Measurements from ENCODE around the gene GPBP1.
"Not testable (repeated sequence)": the region's sequence is repeated elsewhere in the genome, so short reads cannot be mapped to it uniquely, and the experiment has no call there.

Gene GPBP1

DNA sequence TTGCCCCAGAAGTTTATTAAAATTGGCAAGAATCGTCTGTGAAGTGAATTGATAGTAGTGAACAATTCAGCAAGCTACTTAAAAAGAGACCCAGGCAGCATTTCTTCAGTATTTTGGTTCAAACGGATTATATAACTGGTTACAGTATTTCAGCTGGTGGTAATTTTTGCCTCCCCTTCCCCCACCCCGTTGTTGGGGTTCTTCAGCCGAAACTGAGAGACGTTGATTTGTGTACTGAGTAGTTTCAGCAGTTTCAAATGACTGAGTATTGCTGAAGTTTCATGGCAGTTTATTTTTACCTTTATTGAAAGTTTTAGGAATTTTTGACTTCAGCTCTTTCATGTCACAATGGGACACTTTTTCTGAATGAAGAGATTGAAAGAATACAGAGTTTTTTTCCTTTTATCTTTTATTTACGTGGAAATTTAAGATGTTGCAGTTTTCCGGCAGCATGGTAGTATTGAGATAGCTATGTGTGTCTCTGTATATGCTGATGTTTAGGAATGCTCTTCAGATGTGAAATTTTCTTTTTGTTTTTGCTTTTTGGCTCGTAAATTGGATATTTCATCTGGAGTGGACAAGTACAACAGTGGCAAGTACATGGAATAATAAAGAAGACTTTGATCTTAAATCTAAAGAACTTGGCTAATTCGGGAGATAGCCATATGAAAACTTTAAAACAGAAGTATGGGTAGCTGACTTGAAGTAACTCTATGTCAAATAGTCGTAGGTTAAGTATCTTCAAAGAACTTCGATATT, 1.9 kb downstream of the GPBP1 start:
- DNase-seq (ENCODE audit: low read depth, low spot score) = no peak
- H3K27ac ChIP-seq = peak overlapping the region; percentile 99

DNA sequence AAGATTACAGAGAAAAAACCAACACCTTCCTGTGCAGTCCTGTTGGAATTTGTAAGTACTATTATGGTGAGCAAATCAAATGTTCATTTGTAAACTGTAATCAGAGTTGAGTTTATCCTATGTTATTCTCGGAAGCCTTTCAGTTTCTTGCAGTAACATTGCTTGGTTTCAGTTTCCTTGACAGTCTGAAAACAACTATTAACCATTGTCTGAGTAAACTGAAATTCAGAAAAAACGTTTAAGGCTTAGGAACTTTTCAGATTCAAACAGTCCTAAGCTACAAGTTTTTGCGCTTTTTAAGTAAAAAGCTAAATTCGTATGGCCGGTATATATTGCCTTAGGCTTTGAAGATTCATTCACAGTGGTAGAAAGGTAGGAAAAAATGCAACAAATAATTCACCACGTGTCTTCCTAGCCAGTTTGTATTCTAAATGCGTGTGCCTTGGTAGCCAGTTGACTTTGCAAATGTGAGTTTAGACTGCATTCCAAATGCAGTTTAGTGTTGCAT, 2.5 kb downstream of the GPBP1 start:
- no peak for DNase-seq (ENCODE audit: low read depth, low spot score)
- H3K27ac ChIP-seq = peak overlapping the region; percentile 99

DNA sequence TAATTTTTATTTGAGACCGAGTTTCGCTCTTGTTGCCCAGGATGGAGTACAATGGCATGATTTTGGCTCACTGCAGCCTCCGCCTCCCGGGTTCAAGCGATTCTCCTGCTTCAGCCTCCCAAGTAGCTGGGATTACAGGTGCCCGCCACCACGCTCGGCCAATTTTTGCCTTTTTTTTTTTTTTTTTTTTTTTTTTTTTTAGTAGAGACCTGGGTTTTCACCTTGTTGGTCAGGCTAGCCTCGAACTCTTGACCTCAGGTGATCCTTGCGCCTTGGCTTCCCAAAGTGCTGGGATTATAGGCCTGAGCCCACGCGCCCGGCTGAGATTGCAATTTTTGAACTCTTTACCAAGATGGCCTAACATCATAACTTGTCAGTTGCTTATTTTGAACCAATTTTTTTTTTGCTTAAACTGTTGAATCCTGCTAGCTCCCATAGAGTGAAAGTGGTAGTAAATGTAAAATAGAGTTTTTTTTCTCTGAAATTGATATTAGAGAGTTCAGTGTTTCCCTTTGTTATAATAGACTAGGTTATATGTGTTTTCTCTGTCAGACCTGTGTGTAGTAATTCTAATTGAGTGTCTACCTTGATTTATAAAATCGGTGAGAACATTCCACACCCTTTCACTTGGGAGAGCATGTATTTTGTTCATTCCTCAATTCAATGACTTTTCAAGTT, 3.8 kb downstream of the GPBP1 start:
- H3K27ac ChIP-seq = no peak overlapping the region
- no peak for DNase-seq (ENCODE audit: low read depth, low spot score)

DNA sequence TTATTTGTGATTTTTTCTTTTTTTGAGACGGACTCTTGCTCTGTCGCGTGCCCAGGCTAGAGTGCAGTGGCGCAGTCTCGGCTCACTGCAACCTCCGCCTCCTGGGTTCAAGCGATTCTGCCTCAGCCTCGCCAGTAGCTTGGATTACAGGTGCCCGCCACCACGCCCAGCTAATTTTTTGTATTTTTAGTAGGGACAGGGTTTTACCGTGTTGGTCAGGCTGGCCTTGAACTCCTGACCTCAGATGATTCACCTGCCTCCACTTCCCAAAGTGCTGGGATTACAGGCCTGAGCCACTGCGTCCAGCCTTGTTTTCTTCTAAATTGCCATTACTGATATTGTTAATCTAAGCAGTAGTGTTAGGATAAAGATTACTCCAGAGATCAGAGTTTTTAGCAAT, 4.4 kb downstream of the GPBP1 start:
- not testable (repeated sequence) for H3K27ac ChIP-seq; DNase-seq (ENCODE audit: low read depth, low spot score)

DNA sequence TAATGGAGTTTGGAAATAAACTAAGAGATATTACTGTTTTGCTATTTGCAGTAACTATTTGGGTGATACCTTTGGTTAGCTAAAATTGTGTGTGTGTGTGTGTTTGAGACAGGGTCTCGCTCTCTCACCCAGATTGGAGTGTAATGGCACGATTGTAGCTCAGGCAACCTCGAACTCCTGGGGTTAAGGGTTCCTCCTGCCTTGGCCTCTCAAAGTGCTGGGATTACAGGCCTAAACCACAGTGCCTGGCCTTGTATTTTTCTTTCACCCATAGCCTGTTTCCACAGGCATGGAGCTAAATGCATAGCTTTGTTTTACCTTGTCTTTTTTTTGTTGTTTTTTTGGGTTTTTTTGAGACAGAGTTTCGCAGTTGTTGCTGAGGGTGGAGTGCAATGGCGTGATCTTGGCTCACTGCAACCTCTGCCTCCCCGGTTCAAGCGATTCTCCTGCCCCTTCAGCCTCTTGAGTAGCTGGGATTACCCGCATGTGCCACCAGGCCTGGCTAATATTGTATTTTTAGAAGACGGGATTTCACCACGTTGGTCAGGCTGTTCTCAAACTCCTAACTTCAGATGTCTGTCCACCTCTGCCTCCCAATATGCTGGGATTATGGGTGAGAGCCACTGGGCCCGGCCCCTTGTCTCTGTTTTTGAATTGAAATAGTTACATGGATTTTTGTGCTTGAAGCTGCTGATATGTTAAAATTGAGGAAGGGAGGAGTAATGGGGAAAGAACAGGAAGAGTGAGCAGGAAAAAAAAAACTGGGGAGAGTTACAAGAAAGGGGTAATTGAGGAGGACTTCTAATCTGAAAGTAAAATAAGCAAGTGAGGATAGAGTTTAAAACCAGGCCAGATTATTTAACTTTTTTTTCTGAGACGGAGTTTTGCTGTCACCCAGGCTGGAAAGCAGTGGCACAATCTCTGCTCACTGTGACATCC, 5.7 kb downstream of the GPBP1 start:
- no peak for DNase-seq (ENCODE audit: low read depth, low spot score)
- no peak overlapping the region for H3K27ac ChIP-seq

DNA sequence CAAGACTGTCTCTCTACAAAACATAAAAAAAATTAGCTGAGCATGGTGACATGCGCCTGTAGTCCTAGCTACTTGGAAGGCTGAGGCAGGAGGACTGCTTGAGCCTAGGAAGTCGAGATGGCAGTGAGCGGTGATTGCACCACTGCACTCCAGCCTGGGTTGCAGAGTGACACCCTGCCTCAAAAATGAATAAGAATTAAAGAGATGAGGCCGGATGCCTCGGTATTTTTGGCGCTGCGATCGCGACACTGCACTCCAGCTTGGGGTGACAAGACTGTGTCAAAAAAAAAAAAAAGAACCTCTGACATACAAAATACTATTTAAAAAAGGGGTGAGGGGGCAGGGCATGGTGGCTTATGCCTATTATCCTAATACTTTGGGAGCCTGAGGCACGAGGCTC, 7.3 kb downstream of the GPBP1 start:
- no peak for DNase-seq (ENCODE audit: low read depth, low spot score)
- H3K27ac ChIP-seq = no peak overlapping the region

DNA sequence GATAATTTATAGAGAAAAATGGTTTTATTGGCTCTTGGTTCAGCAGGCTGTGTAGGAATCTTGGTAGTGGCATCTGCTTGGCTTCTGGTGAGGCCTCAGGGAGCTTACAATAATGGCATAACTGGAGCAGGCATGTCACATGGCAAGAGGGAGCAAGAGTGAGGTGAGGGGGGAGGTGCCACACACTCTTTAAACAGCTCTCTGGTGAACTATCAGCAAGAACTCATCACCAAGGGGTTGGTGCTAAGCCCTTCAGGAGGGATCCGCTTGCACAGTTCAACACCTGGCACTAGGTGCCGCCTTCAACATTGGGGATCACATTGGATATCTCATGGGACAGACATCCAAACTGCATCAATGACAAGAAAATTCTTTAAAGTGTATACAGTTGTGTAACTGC, 10.5 kb downstream of the GPBP1 start:
- no peak for DNase-seq (ENCODE audit: low read depth, low spot score)
- no peak overlapping the region for H3K27ac ChIP-seq

DNA sequence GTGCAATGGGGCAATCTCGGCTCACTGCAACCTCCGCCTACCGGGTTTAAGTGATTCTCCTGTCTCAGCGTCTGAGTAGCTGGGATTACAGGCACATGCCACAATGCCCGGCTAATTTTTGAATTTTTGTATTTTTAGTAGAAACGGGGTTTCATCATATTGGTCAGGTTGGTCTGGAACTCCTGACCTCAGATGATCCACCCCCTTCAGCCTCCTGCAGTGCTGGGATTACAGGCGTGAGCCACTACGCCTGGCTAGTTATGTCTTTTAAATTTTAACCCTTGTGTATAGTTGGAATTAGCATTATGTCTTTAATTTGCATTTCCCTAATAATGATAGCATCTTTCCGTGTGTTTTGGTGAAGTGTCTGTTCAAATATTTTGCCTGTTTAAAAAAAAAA, 11.5 kb downstream of the GPBP1 start:
- DNase-seq (ENCODE audit: low read depth, low spot score) = no peak
- H3K27ac ChIP-seq = no peak overlapping the region

DNA sequence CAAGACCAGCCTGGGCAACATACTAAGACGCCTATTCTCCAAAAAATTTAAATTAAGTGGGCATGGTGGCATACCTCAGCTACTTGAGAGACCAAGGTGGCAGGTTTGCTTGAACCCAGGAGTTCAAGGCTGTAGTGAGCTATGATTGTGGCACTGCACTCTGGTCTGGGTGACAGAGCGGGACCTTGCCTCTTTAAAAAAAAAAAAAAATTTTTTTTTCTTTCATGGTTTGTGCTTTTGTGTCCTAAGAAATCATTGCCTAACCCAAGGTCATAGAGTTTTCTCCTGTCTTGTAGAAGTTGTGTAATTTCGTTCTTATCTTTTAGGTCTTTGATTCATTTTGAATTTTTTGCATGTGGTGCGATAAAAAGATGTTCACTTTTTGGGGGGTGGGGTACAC, 12.3 kb downstream of the GPBP1 start:
- no peak for DNase-seq (ENCODE audit: low read depth, low spot score)
- H3K27ac ChIP-seq = no peak overlapping the region

DNA sequence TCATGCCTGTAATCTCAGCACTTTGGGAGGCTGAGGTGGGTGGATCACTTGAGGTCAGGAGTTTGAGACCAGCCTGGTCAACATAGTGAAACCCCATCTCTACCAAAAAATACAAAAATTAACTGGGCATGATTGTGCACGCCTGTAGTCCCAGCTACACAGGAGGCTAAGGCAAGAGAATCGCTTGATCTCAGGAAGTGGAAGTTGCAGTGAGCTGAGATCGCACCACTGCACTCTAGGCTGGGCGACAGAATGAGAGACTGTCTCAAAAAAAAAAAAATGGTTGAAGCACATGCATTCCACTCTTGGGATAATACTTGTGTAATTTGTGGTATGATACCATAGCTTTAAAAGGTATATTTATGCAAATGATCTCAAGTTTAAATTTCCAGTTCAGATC, 14.1 kb downstream of the GPBP1 start:
- DNase-seq (ENCODE audit: low read depth, low spot score); H3K27ac ChIP-seq: not testable (repeated sequence)

DNA sequence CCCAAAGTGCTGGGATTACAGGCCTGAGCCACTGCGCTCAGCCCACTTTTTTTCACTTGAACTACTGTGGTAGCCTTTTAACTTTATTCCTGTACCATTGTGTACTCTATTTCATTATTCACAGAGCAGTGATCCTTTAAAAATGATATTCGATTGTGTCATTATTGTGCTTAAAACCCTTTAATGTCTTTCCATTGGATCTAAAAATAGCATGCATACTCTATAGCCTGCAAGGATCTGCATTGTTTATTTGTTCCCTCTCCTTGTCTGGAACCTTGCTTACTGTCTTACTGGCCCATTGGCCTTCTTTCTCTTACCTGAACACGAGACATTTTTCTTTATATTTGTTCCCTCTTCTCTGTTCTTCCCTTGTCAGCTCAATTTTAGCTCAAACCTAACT, 15.7 kb downstream of the GPBP1 start:
- H3K27ac ChIP-seq = no peak overlapping the region
- no peak for DNase-seq (ENCODE audit: low read depth, low spot score)

DNA sequence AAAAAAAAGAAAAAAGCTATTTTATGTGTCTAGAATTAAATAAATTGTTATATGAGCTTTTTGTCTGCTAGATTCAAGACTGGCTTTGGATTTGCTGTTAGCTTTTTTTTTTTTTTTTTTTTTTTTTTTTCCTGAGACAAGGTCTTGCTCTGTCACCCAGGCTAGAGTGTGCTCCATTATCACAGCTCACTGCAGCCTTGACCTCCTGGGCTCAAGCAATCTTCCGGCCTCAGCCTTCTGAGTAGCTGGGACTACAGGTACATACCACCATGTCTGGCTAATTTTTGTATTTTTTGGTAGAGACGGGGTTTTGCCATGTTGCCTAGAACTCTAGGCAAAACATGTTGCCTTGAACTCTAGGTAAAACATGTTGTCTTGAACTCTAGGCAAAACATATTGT, 16.7 kb downstream of the GPBP1 start:
- no peak for DNase-seq (ENCODE audit: low read depth, low spot score)
- H3K27ac ChIP-seq = no peak overlapping the region

DNA sequence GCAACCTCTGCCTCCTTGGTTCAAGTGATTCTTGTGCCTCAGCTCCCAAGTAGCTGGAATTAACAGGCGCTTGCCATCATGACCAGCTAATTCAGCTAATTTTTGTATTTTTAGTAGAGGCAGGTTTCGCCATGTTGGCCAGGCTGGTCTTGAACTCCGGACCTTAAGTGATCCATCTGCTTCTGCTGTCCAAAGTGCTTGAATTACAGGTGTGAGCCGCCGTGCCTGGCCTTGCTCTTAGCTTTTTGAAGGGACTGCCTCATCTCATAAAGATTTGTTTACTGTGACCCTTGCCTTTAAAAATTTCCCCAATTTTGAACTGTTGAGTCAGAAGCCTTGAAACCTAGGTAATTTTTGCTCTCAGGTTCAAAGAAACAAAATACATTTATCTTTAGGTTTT, 17.3 kb downstream of the GPBP1 start:
- no peak overlapping the region for H3K27ac ChIP-seq
- DNase-seq (ENCODE audit: low read depth, low spot score) = no peak

DNA sequence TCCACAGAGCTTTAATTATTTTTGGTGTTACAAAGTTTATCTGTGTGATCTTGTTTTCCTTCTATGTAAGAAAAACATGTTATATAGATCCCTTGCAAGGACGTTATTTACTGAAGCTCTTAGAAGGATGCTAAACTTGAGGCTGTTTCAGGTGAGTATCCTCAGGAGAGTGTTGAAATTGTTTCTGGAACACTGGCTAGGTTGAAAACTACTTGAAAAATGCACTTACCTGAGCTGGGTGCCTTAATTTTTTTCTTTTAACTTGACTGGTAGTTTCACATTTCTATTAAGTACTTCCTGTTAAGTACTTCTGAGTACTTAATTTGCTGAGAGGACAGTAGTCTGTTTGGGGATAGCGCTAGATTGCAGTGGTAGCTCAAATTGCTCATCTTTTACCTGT, 18.1 kb downstream of the GPBP1 start:
- no peak for DNase-seq (ENCODE audit: low read depth, low spot score)
- H3K27ac ChIP-seq = no peak overlapping the region

DNA sequence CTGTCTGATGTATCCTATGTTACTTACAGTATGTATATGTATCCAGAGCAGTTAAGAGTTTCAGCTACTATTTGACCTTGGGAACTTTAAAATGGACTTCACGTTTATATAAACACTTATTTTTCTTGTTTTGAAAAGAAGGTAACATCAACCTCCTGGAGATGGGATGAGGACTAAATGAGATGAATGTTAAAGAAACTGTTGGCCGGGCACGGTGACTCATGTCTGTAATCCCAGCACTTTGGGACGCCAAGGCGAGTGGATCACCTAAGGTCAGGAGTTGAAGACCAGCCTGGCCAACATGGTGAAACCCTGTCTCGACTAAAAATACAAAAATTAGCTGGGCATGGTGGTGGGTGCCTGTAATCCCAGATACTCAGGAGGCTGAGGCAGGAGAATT, 19.0 kb downstream of the GPBP1 start:
- DNase-seq (ENCODE audit: low read depth, low spot score); H3K27ac ChIP-seq: not testable (repeated sequence)

DNA sequence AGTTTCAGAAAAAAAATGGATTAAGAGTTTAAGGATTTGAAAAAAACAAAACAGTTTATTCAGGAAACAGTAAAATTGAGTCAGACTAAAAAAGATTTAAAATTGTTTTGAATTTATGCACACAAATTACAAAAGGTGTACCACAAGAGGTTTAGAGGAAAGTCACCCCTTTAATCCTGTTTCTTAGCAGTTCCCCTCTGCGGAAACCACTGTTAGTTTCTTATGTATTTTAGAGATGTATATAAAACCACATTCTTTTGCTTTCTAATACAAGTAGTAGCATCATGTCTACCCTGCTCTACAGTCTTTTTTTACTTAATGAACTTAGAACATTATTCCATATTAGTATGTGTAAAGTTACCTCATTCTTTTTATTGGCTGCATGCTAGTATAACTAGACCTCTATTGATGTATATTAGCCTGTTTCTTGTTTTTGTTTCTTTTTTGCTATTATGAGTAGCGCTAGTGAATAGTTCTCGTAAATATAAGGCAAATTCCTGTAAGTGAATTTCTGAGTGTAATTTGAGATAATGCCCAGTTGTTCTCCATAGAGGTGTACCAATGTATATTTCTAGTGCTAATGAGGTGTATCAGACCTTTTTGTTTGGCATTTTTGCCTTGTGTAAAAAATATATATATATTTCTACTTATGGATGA, 20.0 kb downstream of the GPBP1 start:
- H3K27ac ChIP-seq = no peak overlapping the region
- DNase-seq (ENCODE audit: low read depth, low spot score) = no peak

DNA sequence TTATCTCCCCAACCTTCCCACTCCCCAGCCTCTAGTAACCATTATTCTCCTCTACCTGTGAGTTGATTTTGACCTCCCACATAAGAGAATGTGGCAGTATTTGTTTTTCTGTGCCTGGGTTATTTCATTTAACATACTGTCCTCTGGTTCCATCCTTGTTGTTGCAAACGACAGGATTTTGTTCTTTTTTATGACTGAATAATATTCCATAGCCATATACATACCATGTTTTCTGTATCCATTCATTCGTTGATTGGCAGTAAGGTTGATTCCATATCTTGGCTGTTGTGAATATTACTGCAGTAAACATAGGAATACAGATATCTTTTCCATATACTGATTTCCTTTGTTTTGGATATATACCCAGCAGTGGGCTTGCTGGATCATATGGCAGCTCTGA, 20.8 kb downstream of the GPBP1 start:
- DNase-seq (ENCODE audit: low read depth, low spot score) = no peak
- no peak overlapping the region for H3K27ac ChIP-seq

DNA sequence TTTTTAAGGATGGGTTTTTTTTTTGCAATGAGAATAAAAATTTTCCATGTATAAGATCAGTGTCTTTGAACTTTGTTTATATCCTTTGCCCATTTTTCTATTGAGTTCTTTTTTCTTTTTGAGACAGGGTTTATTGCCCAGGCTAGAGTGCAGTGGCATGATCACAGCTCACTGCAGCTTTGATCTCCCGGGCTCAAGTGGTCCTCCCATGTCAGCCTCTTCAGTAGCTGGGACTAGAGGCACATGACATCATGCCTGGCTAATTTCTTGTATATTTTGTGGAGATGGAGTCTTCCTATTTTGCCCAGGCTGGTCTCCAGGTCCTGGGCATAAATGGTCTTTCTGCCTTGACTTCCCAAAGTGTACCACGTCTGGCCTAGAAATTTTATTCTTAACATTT, 21.2 kb downstream of the GPBP1 start:
- DNase-seq (ENCODE audit: low read depth, low spot score) = no peak
- no peak overlapping the region for H3K27ac ChIP-seq

DNA sequence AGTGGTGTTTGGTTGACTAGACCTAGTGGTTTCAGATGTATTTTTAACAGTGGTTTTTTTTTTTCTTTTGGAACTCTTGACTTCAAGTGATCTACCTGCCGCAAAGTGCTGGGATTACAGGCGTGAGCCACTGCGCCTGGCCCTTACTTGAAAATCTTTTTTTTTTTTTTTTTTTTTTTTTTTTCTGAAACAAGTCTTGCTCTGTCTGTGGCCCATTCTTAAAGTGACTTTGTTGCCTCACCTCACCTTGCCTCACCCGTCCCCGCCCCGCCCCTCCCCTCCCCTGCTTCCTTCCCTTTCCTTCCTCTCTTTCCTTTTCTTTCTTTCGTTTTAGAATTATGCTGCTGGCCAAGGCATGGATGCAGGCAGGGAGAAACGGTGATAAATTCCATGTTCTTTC, 26.0 kb downstream of the GPBP1 start:
- H3K27ac ChIP-seq = peak overlapping the region; percentile 43
- no peak for DNase-seq (ENCODE audit: low read depth, low spot score)

DNA sequence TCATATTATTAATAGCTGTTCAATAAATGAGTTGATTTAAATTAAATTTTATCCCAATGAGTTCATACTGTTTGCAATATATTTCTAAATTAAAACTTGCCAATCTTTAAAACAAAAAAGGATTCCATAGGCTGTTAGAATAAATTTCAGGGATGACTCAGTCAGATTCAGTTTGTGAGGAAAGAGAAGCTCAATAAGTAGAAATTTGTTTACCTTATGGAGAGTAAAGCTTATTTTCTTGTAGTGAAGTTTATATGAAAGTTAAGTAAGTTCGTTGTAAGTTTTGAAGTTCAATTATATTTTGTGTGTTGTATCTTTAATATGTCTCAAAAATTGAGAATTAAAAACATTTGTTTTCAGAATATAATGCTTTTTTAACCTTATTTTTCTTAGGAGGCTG, 29.0 kb downstream of the GPBP1 start:
- no peak overlapping the region for H3K27ac ChIP-seq
- DNase-seq (ENCODE audit: low read depth, low spot score) = no peak

All from epithelial cell of prostate (primary cell).